HepG2 (cell line): Measurements from ENCODE around the gene CEMP1. TPM values are rescaled to one million over a fixed set of nuclear protein-coding genes. Genes with fewer than 3 reads are reported as not detected.

Experiments
- ATAC-seq: fragments of 200-7000 bp; cut with Tn5 transposase; 3 replicates; pipeline ENCODE4 v1.9.1; 2020; ENCODE audit warnings: mild to moderate bottlenecking, moderate library complexity
- BruUV-seq: library from RNA; stranded (reverse); fragments of 400-500 nt; replicated peaks from 2 replicates; lab custom pipeline; 2021; lab: Mats Ljungman, UMichigan
- CTCF ChIA-PET: fragments of 300-600 bp; formaldehyde crosslinking; extraction: SDS; loops from one replicate; lab custom pipeline; 2021; ENCODE audit warnings: low total read pairs, inconsistent platforms, low intra/inter-chr PET ratio; lab: Yijun Ruan, JAX
- POLR2A ChIA-PET: fragments of 350-600 bp; sonication (Branson Sonifier 250); formaldehyde crosslinking; loops from one replicate; lab custom pipeline; 2020; ENCODE audit warnings: antibody characterized with exemption, inconsistent platforms; lab: Yijun Ruan, JAX
- DNase-seq: peaks from one replicate; pipeline ENCODE4 v3.0.0-alpha.2; 2015; ENCODE audit warnings: low spot score
- FAIRE-seq: peaks from 3 replicates; lab custom pipeline; 2011; peaks lifted over from hg19 to GRCh38; lab: Jason Lieb, UNC
- H2AFZ ChIP-seq: one replicate; pipeline ENCODE4 v1.6.1; 2011; ENCODE audit warnings: low read length, inconsistent platforms
- H3K27ac ChIP-seq: fragments of 300-600 bp; 3 replicates; pipeline ENCODE4 v1.8.0; 2011; ENCODE audit warnings: mixed run types, mild to moderate bottlenecking, mixed read lengths, low read length, inconsistent platforms; ENCODE audit not compliant: insufficient read depth; ENCODE audit errors: extremely low read length
- H3K27me3 ChIP-seq, 2 experiments: fragments of 200-600 bp in 1 of 2; 2 replicates in 1 of 2; 3 replicates in 1 of 2; pipeline versions ENCODE4 v1.6.0 to v1.8.0; 2011; ENCODE audit warnings: low read length in 2 of 2, mild to moderate bottlenecking in 2 of 2, moderate library complexity in 2 of 2, inconsistent platforms in 1 of 2; ENCODE audit not compliant: insufficient read depth in 2 of 2, control insufficient read depth in 1 of 2
- H3K36me3 ChIP-seq, 2 experiments: fragments of 200-600 bp in 1 of 2; replicated peaks in 1 of 2; 2 replicates in 1 of 2; 3 replicates in 1 of 2; pipeline versions ENCODE4 v1.5.1 to v1.8.0; 2011; ENCODE audit warnings: low read length in 2 of 2, inconsistent platforms in 1 of 2; ENCODE audit not compliant: insufficient read depth in 2 of 2, control insufficient read depth in 1 of 2
- H3K4me1 ChIP-seq: 2 replicates; pipeline ENCODE4 v1.5.1; 2012; ENCODE audit warnings: low read length, inconsistent platforms; ENCODE audit not compliant: insufficient read depth
- H3K4me2 ChIP-seq: 2 replicates; pipeline ENCODE4 v1.6.0; 2011; ENCODE audit warnings: low read depth, low read length, inconsistent platforms
- H3K4me3 ChIP-seq, 3 experiments: fragments of 200-600 bp in 1 of 3; sonication (generic), shearing (Covaris generic) in 1 of 3; replicated peaks in 1 of 3; 2 replicates each; pipeline ENCODE4 v1.5.1; 2011 to 2016; ENCODE audit warnings: low read length in 3 of 3, inconsistent platforms in 2 of 3, low read depth in 2 of 3, mild to moderate bottlenecking in 2 of 3, control low read depth in 1 of 3, mixed read lengths in 1 of 3; ENCODE audit not compliant: insufficient read depth in 1 of 3
- H3K79me2 ChIP-seq: one replicate; pipeline ENCODE4 v1.6.1; 2011; ENCODE audit warnings: low read length, inconsistent platforms; ENCODE audit not compliant: insufficient read depth
- H3K9ac ChIP-seq: 2 replicates; pipeline ENCODE4 v1.6.0; 2011; ENCODE audit warnings: mild to moderate bottlenecking, low read depth, low read length, inconsistent platforms; ENCODE audit not compliant: insufficient read depth
- H3K9me3 ChIP-seq: 2 replicates; pipeline ENCODE4 v1.5.1; 2012; ENCODE audit warnings: mild to moderate bottlenecking, low read length
- H4K20me1 ChIP-seq: 2 replicates; pipeline ENCODE4 v1.6.0; 2011; ENCODE audit warnings: inconsistent platforms, mild to moderate bottlenecking, low read length, moderate library complexity; ENCODE audit not compliant: insufficient read depth
- EED ChIP-seq: sonication (generic); formaldehyde crosslinking; IDR thresholded peaks from 2 replicates; pipeline ENCODE4 v1.5.0; 2020; ENCODE audit warnings: mild to moderate bottlenecking, missing genetic modification reagents
- ESRRA ChIP-seq: sonication (generic); formaldehyde crosslinking; IDR thresholded peaks from 2 replicates; pipeline ENCODE4 v1.5.1; 2020; ENCODE audit warnings: mild to moderate bottlenecking, low read depth, missing genetic modification reagents
- MTA3 ChIP-seq: sonication (generic); formaldehyde crosslinking; IDR thresholded peaks from 2 replicates; pipeline ENCODE4 v1.4.0; 2020; ENCODE audit warnings: missing genetic modification reagents
- ZNF326 ChIP-seq: sonication (generic); formaldehyde crosslinking; IDR thresholded peaks from 2 replicates; pipeline ENCODE4 v1.4.0; 2020; ENCODE audit warnings: missing genetic modification reagents, borderline replicate concordance
- ZNF44 ChIP-seq: sonication (generic); formaldehyde crosslinking; IDR thresholded peaks from 2 replicates; pipeline ENCODE4 v1.5.1; 2020; ENCODE audit warnings: mild to moderate bottlenecking, missing genetic modification reagents
- ZNF496 ChIP-seq: sonication (generic); formaldehyde crosslinking; IDR thresholded peaks from 2 replicates; pipeline ENCODE4 v1.8.1; 2023; ENCODE audit warnings: mild to moderate bottlenecking, moderate library complexity, missing genetic modification reagents; ENCODE audit not compliant: insufficient replicate concordance
- ZNF790 ChIP-seq: sonication (generic); formaldehyde crosslinking; IDR thresholded peaks from 2 replicates; pipeline ENCODE4 v1.8.0; 2022; ENCODE audit warnings: missing genetic modification reagents, mild to moderate bottlenecking, borderline replicate concordance
- WGBS: methylation state at CpG from one replicate; pipeline ENCODE4 v1.1.6; 2017; ENCODE audit warnings: low lambda C conversion rate; 5-methylcytosine and 5-hydroxymethylcytosine counted together
- in situ Hi-C: cut with HindIII; loops from 2 replicates; pipeline ENCODE4 v1.10.0; 2017; ENCODE audit warnings: low pct_unique_long_range_greater_than_20kb; ENCODE audit not compliant: extremely low pct_ligation_motif_present
- intact Hi-C: fragments of 100-400 bp; cut with micrococcal nuclease; formaldehyde crosslinking; loops from one replicate; pipeline ENCODE4 v1.10.0; 2022; ENCODE audit not compliant: unreplicated experiment
- polyA plus RNA-seq, 8 experiments: library from polyadenylated mRNA; depleted of rRNA in 3 of 8; stranded (reverse) in 7 of 8; unstranded in 1 of 8; fragments of >200 nt; fragmentation: Illumina TruSeq in 4 of 8; extraction: Trizol in 4 of 8; gene quantifications; 2 replicates each; pipeline versions ENCODE4 v1.2.1 to v1.2.3, GENCODE V29; 2011 to 2016; ENCODE audit warnings: low read depth in 4 of 8, missing spikeins in 1 of 8, mixed read lengths in 1 of 8; ENCODE audit not compliant: insufficient read depth in 1 of 8
- total RNA-seq, 5 experiments: library from RNA; depleted of rRNA; stranded (reverse); fragments of >200 nt; fragmentation: Illumina TruSeq; extraction: Trizol; gene quantifications; 2 replicates each; pipeline ENCODE4 v1.2.3, GENCODE V29; 2016; ENCODE audit warnings: low read depth in 1 of 5

Gene CEMP1
- total and polyA plus RNA-seq, 2 of the 13 experiments (the other 11 are each of a cell fraction or from before 2014, with no cell fraction given) = not detected

DNA sequence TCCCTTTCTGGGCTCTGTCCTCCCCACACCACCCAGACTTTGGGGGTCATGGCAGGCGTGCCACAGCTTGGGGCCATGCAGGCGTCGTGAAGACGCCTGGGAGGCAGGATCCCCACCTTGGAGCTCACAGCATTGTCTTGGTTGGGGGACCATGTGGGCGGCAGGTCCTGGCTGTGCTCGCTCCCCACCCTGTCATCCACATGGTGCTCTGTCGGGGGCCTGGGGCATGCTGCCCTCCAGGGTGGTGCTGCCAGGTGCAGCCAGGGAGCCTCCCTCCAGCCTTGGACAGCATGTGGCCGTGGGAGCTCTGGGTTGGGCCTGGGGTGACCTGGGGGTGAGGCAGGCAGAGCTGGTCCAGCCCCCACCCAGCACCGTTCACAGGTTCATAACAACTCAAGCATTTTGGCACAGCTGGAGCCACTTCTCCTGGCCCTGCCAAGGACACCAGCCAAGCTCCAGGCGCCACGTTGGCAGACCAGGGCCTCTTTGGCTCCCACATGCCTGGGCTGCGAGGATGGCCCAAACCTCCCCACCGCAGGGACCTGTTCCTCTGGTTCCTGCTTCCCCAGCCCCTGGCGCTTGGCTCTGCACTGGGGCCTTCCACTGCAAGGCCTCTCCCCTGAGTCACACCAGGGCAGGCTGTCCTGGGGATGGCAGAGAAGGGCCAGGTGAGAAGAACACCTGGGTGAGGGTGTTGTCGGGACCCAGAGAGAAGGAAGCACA lies 32.5 kb downstream of the CEMP1 start:
- in situ Hi-C loops (no loop called here), intact Hi-C loops (no loop called here)
- TF ChIP-seq ZNF44 (CRISPR knock-in tag) (no peak), ZNF790 (CRISPR knock-in tag) (no peak), ESRRA (no peak), EED (CRISPR knock-in tag) (no peak), MTA3 (CRISPR knock-in tag) (no peak), ZNF326 (CRISPR knock-in tag) (no peak), ZNF496 (CRISPR knock-in tag) (no peak)
- DNase-seq = no peak
- ATAC-seq = no peak
- BruUV-seq = no TSS peak
- Histone ChIP-seq H3K9ac (no peak overlapping the region), H2AFZ (no peak overlapping the region), H3K4me3 (no peak overlapping the region), H3K79me2 (no peaks in the 10 kb centered on the region), H4K20me1 (no peaks in the 10 kb centered on the region), H3K9me3 (no peaks in the 10 kb centered on the region), H3K4me2 (no peak overlapping the region), H3K27ac (no peak overlapping the region), H3K27me3 (no peaks in the 10 kb centered on the region), H3K36me3 (peaks cover 14 to 29% of the 10 kb centered on the region in 2 experiments; a peak in 4 of 5 replicates), H3K4me1 (peaks cover 22% of the 10 kb centered on the region)
- 94% methylated on average over 7 of the region's 15 CpGs for WGBS
- FAIRE-seq = no peak
- POLR2A ChIA-PET = no interaction called here
- CTCF ChIA-PET = no interaction called here
